ENCODE data around the gene NUMB.

DNA sequence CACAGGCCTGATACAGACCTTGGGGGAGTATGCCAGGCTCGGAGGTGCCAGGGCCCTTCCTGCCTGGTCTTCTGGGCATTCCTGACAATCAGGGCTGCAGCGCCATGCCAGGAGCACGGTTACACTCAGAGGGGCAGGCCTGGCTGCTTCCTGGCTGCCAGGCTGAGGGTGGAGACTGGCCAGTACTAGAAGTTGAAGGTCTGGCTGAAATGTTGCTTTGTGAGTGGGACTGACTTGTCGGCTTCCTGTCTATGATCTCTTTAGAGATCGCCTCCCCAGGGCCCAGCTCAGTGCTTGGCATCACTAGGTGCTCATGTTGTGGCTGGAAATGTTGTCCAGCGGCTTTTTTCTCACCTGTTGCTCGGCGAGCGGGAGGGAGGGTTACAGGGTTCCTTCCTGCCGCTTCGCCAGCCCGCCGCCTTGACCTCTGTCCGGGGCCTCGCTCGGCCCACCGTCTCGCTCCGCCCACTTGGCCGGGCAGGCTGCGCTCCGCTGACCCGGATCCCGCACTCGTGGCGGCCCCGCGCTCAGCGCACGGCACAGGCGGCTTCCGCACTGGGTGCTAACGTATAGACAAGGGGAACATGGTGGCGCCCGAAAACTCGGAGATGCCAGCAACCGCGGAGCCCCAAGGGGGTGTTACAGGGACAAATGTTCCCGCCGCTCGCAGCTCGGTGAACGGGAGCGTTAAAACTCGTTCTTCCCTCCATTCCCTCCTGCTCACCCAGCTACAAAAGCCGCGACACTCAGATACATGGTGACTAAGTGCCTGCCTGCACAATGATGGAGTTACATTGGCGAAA, 188.4 kb downstream of the NUMB start:
- no peak for TF ChIP-seq GATA2 (IDR thresholded peaks at IDR 0.05; ENCODE audit: low read depth, low read length)
- TF ChIP-seq GATA3 (IDR thresholded peaks at IDR 0.05; ENCODE audit: low read depth, low read length) = no peak
